GM18858 (cell line): ENCODE measurements around the gene P2RY6.

ENCODE experiments used
- ATAC-seq: cut with Tn5 transposase; IDR thresholded peaks from one replicate; pipeline ENCODE4 v1.9.1; 2021; ENCODE audit not compliant: unreplicated experiment

P2RY6 gene

GRCh38 chr11:73314117-73314961 lies 42.2 kb downstream of the P2RY6 start:
- ATAC-seq = no peak

GRCh38 chr11:73315293-73316020 lies 43.3 kb downstream of the P2RY6 start:
- no peak for ATAC-seq

DNA sequence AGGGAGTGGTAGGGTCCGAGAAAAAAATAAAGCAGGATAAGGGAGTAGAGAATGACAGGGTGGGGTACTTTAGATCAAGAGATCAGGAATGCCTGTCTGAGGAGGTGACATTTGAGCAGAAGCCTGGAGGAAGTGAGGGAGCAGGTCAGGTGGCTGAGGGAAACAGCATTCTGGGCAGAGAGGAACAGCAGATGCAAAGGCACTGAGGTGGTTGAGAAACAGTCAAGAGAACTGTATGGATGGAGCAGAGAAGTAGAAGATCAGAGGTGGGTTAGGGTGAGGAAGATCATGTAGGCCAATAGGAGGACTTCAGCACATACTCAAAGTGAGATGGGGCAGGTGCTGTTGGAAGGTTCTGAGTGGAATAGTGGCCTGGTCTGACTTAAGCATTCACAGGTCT lies 44.3 kb downstream of the P2RY6 start:
- no peak for ATAC-seq

DNA sequence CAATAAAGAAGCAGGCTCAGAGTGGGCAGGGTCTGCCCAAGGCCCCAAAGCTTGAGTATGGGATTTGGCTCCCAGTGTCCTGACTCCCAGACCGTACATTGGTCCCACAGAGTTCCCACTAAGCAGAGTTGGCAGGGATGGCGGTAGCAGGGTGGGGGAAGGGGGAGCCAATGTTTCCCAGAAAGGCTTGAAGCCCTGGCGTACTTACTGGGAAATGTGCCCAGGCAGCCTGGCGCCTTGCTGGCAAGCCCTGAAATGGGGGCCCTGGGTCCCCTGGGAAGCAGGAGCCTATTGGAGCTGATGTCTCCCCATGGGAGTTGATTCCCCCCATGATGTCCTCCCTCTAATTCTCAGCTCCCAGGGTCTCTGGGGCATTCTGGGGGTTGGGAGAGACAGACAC lies 45.2 kb downstream of the P2RY6 start:
- no peak for ATAC-seq

DNA sequence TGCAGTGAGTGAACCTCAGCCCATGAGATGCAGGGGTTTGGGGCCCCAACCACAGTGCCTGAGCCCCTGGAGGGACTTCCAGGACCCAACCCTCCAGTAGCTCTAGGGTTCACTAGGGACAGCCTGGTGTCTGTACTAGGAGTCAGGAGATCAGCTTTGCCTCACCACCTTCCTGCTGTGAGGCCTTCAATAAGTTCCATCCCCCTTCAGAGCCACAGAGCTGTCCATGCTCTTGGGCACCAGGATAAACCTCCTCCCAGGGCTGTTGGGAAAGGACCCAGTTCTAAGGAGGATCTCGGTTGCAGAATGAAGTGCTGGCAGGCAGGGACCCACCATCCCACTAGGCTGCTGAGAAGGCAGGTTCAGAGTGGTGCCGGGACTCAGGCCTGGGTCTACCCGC lies 45.7 kb downstream of the P2RY6 start:
- ATAC-seq = no peak

GRCh38 chr11:73318501-73319011 lies 46.4 kb downstream of the P2RY6 start:
- ATAC-seq = no peak

- no peak for ATAC-seq
These were observed 48.8 kb downstream of the P2RY6 start for GRCh38 chr11:73320763-73321603.

DNA sequence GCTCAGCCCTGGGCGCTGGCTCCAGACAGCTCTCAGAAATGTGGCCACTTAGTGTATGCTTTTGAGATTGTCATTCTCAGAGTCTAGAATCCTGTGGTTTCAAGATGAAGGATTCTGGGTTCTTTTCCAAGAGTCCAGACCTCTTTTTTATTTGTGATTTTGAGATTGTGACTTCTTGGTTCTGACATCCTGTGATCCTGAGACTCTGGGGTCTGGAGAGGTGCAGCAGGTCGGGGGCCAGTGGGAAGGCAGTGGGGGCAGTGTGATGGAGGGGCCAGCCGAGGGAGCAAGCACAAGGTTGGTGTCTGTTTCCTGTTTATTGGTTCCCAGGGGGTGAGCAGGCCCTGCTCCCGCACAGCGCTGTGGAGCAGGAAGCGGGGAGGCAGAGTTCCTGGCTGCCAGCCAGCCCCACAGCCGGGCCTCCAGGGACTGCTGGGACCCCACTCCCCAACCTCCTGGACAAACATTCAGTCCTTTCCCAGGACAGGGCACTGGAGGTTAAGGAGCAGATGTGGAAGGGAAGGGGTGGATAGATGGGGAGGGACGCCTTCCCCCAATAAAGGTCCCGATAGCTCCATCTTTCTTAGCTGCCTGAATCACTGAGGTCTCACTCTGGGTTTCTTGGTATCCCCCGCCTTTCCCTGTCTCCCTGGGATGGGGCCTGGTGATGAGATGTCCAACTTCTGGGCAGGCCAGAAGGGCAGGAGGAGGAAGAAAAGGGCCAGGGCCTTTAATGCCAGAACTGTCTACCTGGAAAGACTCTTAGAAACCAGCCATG lies 49.7 kb downstream of the P2RY6 start:
- no peak for ATAC-seq

GRCh38 chr11:73322382-73323306 lies 50.5 kb downstream of the P2RY6 start:
- no peak for ATAC-seq

- ATAC-seq = no peak
These were observed 51.3 kb downstream of the P2RY6 start for GRCh38 chr11:73323464-73323863.

DNA sequence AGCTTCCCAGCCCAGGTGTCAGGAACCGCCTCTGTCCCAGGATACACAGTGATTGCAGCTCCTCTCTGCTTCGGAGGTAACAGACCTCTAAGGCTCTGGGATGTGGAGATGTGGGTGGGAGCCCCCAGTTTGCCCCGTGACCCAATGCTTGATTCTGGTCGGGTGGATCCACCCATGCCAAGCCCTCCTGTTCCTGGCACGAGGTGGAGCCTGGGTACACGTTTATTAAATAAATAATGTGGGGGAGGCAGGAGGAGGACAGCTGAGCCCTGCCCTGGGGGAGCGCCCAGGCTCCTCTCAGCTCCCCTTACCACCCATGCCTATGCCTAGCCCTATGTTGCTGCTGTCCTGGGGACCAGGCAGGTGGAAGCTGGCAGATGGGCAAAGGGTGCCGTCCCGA lies 52.0 kb downstream of the P2RY6 start:
- no peak for ATAC-seq

- ATAC-seq = no peak
These were observed 52.5 kb downstream of the P2RY6 start for GRCh38 chr11:73324665-73325035.

DNA sequence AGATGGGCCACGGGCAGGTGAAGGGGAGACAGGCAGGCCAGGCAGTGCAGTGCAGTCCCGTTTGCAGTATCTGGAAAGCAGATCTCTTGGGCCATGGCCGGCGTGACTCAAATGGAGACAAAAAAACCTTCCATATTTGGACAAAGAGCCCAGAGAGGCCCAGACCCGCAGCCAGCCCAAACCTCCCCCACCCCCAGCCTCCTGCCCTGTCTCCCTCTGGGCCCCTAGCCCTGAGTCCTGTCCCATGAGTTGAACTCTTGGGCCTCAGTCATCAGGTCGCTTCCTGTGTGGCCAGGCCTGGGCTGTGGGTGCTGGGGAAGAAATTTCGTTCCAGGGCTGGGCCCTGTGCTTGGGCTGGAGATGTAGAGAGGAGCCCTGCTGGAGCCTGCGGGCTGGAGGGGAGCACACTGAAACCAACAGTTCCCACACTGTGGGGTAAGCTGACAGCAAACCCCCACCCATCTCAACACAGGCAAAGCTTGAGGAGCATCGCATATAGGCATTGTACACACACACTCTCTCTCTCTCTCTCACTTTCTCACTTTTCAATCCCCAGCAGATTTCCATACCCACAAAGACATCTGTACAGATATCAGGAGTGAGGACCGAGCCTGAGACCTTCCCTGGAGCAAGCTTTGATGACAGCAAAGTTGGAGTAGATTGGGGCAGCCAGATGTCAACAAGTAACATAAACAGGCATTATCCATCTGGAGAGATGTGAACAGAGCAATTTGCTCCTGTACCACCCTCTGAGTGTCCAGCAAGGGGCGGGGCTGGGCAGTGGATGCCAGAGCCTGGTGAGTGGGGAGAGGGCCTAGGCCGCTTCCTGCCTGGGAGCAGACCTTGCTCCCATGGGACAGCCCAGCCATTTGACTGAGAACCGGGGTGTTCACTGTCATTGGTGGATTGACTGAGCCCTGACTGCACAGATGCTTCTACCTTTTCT lies 53.2 kb downstream of the P2RY6 start:
- peak; percentile 48 for ATAC-seq

- ATAC-seq = no peak
These were observed 55.0 kb downstream of the P2RY6 start for GRCh38 chr11:73326929-73327811.

DNA sequence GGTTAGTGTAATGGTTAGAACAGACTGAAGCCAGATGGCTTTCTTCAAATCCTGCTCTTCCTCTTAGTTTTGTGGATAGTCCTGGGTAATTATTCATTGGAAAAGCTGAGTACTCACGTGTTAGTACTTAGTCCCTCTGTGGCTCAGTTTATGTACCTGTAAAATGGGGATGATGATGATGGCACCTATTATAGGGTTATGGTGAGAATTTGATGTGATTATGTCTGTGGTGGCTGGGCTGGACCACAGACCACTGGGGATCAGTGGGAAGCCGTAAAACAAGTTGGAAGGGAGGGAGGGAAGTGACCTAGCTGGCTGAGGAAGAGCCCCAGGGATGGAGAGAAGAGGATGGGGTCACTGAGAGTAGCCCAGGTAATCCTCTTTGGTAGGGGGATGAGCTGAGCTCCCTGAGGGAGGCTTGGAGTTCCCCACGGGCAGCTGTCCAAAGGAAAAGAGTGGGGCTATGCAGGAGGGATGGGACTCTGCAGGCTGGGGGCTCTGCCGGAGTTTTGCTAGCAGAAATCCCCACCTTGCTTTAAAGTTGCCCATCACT lies 55.8 kb downstream of the P2RY6 start:
- no peak for ATAC-seq

DNA sequence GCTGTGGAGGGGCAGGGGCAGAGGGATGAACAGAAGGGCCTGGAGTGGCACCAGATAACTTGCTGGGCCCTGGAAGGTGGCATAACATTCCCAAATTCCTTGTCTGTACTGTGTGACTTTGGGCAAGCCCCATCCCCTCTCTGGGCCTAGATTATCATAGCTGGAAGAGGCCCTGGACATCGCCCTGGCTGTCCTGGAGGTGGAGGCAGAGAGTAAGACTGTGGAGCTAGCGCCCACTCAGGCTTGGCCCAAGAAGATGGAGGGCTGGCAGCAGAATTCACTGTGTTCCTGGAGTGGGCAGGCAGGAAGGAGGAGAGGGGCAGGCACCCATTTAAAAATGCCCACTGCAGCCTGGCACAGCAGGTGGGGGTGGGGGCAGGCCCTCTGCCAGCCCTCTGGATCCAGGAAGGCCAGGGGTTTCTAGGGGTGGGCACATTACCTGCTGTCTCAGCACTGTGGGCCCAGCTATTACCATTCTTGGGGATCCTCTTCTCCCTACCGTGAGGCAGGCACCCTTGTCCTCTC lies 58.5 kb downstream of the P2RY6 start:
- no peak for ATAC-seq
